ENCODE measurements around the gene IFNG-AS1.

The IFNG-AS1 gene

DNA sequence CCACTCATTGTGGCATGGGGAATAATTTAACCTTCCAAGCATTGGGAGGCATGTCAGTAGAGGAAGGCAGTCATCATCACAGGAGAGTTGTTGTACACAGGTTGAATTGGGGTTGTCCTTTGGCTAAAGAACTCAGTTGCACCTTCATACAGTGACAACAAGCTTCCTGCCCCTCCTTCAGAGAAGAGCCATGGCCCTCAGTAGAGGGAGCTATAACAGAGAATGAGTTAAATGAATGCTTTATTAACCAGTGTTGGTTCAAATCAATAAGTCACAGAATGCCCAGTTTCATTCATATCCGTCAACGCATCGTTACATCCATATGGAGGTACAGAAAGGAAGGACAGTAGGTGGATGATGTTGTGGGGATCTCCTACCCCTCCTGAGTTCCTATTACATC, 4.8 kb downstream of the IFNG-AS1 start:
- H3K4me1 ChIP-seq (ENCODE audit: control insufficient read depth, insufficient read depth, low read length) = no peaks in the 10 kb centered on the region
- H3K36me3 ChIP-seq (ENCODE audit: control insufficient read depth in 2 of 2, insufficient read depth in 2 of 2, low read length in 2 of 2) = no peaks in the 10 kb centered on the region
- no peak overlapping the region for H3K9ac ChIP-seq (ENCODE audit: low read length in 2 of 2)
- no peaks in the 10 kb centered on the region for H3K27me3 ChIP-seq (ENCODE audit: control insufficient read depth in 1 of 2, insufficient read depth in 2 of 2, low read length in 2 of 2)
- H3K4me3 ChIP-seq (ENCODE audit: low read length in 2 of 2) = no peak overlapping the region
- H3K27ac ChIP-seq (ENCODE audit: low read length) = no peak overlapping the region
- H3K9me3 ChIP-seq (ENCODE audit: control insufficient read depth in 2 of 2, low read length in 2 of 2) = no peaks in the 10 kb centered on the region

DNA sequence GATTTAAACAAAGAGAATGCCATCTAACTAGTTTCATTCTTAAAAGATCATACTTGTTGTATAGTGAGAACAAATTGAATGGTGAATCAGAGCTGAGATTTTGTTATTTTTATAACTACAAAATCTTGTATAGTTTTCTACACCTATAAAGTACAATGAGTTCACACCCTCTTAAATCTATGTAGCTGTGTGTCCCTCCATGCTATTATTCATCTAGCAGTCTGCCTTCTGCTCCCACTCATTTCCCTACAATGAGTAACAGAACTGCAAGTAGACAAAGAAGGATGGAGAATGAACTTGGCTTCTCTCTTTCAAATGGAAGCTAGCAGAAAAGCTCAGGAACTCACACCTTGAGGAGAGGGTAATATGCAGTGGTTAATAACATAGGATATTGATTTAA, 7.1 kb downstream of the IFNG-AS1 start:
- Histone ChIP-seq H3K27me3 (ENCODE audit: control insufficient read depth in 1 of 2, insufficient read depth in 2 of 2, low read length in 2 of 2) (no peaks in the 10 kb centered on the region), H3K9ac (ENCODE audit: low read length in 2 of 2) (no peak overlapping the region), H3K4me1 (ENCODE audit: control insufficient read depth, insufficient read depth, low read length) (no peaks in the 10 kb centered on the region), H3K27ac (ENCODE audit: low read length) (no peak overlapping the region), H3K36me3 (ENCODE audit: control insufficient read depth in 2 of 2, insufficient read depth in 2 of 2, low read length in 2 of 2) (no peaks in the 10 kb centered on the region), H3K9me3 (ENCODE audit: control insufficient read depth in 2 of 2, low read length in 2 of 2) (no peaks in the 10 kb centered on the region), H3K4me3 (ENCODE audit: low read length in 2 of 2) (no peak overlapping the region)

DNA sequence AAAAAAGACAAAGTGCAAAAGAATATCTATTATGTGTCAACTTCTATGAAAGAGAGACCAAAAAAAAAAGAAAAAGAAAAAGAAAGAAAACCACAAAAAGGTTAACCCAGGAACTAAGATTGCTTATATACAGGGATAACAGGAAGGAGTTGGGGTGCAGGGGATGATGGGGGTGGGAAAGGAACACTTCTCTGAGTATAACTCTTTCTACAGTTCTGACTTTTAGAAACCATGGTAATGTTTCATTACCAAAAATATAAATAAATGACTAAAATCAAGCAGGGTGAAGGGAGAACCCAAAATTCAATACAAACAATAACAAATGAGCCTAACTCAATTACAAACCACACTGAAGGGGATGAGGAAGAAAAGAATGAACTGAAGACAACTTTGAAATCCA, 9.1 kb downstream of the IFNG-AS1 start:
- Histone ChIP-seq H3K4me1 (ENCODE audit: control insufficient read depth, insufficient read depth, low read length) (no peaks in the 10 kb centered on the region), H3K27me3 (ENCODE audit: control insufficient read depth in 1 of 2, insufficient read depth in 2 of 2, low read length in 2 of 2) (no peaks in the 10 kb centered on the region), H3K9ac (ENCODE audit: low read length in 2 of 2) (no peak overlapping the region), H3K4me3 (ENCODE audit: low read length in 2 of 2) (no peak overlapping the region), H3K36me3 (ENCODE audit: control insufficient read depth in 2 of 2, insufficient read depth in 2 of 2, low read length in 2 of 2) (no peaks in the 10 kb centered on the region), H3K27ac (ENCODE audit: low read length) (no peak overlapping the region), H3K9me3 (ENCODE audit: control insufficient read depth in 2 of 2, low read length in 2 of 2) (no peaks in the 10 kb centered on the region)

DNA sequence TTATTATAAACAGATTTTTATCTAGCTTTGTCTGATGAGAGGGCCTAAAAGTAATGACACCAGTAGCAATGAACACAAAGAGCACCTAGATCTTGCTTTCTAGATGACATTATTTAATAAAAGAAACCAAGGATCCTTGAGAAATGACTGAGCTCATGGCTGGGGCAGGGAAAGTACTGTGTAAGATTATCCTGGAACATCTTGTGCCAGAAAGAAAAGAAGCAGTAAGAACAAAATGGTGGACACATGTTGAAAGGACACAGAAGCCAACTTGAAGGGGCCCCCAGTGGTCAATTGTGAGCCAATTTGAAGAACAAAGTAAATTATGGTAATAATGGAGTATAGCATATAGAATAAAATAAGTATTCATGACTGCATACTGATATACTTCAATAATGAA, 10.0 kb downstream of the IFNG-AS1 start:
- Histone ChIP-seq H3K36me3 (ENCODE audit: control insufficient read depth in 2 of 2, insufficient read depth in 2 of 2, low read length in 2 of 2) (no peaks in the 10 kb centered on the region), H3K4me3 (ENCODE audit: low read length in 2 of 2) (no peak overlapping the region), H3K27ac (ENCODE audit: low read length) (no peak overlapping the region), H3K4me1 (ENCODE audit: control insufficient read depth, insufficient read depth, low read length) (no peaks in the 10 kb centered on the region), H3K9me3 (ENCODE audit: control insufficient read depth in 2 of 2, low read length in 2 of 2) (peaks cover 0 to 2% of the 10 kb centered on the region in 2 donors), H3K27me3 (ENCODE audit: control insufficient read depth in 1 of 2, insufficient read depth in 2 of 2, low read length in 2 of 2) (no peaks in the 10 kb centered on the region), H3K9ac (ENCODE audit: low read length in 2 of 2) (no peak overlapping the region)

DNA sequence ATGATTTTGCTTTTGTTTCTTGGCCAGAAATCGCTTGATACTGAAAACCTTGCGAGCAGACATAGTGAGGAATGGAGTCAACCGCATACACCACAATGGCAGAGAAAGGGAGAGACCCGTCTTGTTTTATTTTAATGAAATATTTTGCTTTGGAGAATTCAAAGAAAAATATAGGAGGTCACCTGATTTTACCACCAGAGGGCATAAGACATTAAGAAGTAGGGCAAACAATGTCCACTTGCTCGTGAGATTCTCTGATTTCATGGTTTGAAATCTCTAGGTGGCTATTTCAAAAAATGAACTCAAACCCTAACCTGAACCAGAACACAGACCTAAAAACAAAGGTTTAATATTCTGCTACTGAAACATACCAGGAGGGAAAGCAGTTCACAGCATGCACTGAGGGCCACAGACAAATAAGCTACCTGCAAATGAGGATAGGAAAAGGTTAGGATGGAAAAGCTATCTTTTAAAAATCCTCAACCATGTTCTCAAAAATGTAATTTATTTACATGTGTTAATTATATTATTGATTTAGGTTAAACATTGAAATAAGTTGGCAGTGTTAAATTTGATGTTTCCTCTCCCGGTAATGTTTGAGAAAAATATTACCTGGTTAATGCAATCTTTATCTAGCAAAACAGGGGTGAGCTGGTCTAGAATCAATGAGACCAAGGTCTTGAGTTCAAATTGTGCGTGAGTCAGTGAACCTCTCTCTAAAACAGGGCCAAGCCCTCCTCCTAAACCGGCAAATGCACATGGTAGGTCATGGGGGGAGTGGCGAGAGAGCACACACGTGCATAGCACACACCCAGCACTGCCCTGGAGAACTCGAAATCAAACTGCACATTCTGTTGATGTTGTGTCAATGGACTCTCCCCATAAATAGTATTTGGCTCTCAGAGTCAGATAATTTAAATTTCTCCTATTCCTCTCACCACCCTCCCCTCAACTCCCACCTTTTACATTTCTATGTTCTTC, 12.5 kb downstream of the IFNG-AS1 start:
- no peak overlapping the region for H3K4me3 ChIP-seq (ENCODE audit: low read length in 2 of 2)
- no peaks in the 10 kb centered on the region for H3K4me1 ChIP-seq (ENCODE audit: control insufficient read depth, insufficient read depth, low read length)
- H3K9me3 ChIP-seq (ENCODE audit: control insufficient read depth in 2 of 2, low read length in 2 of 2) = peaks cover 0 to 4% of the 10 kb centered on the region in 2 donors
- H3K27me3 ChIP-seq (ENCODE audit: control insufficient read depth in 1 of 2, insufficient read depth in 2 of 2, low read length in 2 of 2) = no peaks in the 10 kb centered on the region
- no peak overlapping the region for H3K27ac ChIP-seq (ENCODE audit: low read length)
- H3K9ac ChIP-seq (ENCODE audit: low read length in 2 of 2) = no peak overlapping the region
- no peaks in the 10 kb centered on the region for H3K36me3 ChIP-seq (ENCODE audit: control insufficient read depth in 2 of 2, insufficient read depth in 2 of 2, low read length in 2 of 2)

DNA sequence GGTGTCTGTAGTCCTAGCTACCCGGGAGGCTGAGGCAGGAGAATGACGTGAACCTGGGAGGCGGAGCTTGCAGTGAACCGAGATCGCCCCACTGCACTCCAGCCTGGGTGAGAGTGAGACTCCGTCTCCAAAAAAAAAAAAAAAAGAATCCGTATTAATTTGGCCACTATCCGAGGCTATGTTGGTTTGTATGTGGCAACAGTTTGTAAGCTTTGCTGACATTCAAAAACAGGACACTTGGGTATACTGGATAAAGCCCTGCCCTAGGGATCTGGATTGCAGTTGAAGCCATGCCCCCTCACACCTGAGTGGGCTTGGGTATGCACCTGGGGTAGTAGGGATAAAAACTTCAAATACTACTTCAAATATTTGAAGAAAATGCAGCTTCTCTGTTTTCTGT, 14.5 kb downstream of the IFNG-AS1 start:
- Histone ChIP-seq H3K36me3 (ENCODE audit: control insufficient read depth in 2 of 2, insufficient read depth in 2 of 2, low read length in 2 of 2) (no peaks in the 10 kb centered on the region), H3K4me3 (ENCODE audit: low read length in 2 of 2) (no peak overlapping the region), H3K4me1 (ENCODE audit: control insufficient read depth, insufficient read depth, low read length) (no peaks in the 10 kb centered on the region), H3K9me3 (ENCODE audit: control insufficient read depth in 2 of 2, low read length in 2 of 2) (peaks cover 0 to 4% of the 10 kb centered on the region in 2 donors), H3K9ac (ENCODE audit: low read length in 2 of 2) (no peak overlapping the region), H3K27ac (ENCODE audit: low read length) (no peak overlapping the region), H3K27me3 (ENCODE audit: control insufficient read depth in 1 of 2, insufficient read depth in 2 of 2, low read length in 2 of 2) (no peaks in the 10 kb centered on the region)

DNA sequence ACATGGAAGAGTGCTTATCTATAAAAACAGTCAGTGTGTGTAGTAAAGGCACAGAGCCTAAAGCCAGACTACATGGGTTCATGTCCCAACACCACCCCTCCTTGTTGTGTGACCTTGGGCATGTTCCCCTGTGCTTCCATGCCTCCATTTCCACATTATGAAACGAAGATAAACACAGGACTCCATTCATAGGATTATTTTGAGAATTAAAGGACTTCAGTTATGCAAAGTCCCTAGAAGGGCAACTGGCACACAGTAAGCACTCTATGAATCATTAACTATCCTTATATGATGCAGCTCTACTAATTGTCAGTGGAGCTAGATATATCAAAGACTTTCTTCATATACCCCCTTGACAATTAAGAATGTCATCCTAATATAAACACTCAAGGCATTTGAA, 17.8 kb downstream of the IFNG-AS1 start:
- Histone ChIP-seq H3K27ac (ENCODE audit: low read length) (no peak overlapping the region), H3K27me3 (ENCODE audit: control insufficient read depth in 1 of 2, insufficient read depth in 2 of 2, low read length in 2 of 2) (no peaks in the 10 kb centered on the region), H3K9ac (ENCODE audit: low read length in 2 of 2) (no peak overlapping the region), H3K4me3 (ENCODE audit: low read length in 2 of 2) (no peak overlapping the region), H3K9me3 (ENCODE audit: control insufficient read depth in 2 of 2, low read length in 2 of 2) (peaks cover 0 to 4% of the 10 kb centered on the region in 2 donors), H3K36me3 (ENCODE audit: control insufficient read depth in 2 of 2, insufficient read depth in 2 of 2, low read length in 2 of 2) (no peaks in the 10 kb centered on the region), H3K4me1 (ENCODE audit: control insufficient read depth, insufficient read depth, low read length) (no peaks in the 10 kb centered on the region)

DNA sequence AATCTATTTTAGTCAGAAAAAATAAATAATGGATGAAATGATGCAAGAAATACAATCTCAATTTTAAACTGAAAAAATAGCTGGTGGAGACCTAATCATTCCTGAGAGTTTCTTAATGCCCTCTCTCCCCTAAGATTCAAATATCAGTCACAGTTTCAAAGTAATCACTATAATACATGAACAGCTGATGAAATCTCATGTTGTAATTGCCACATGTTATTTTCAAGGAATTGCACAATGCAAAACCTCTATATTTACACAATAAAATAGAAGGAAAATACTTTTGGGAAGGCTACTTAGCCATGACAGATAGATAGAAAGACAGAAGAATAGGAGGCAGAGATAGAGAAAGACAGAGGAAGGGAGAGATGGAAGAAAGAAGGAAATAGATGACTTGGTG, 18.2 kb downstream of the IFNG-AS1 start:
- no peaks in the 10 kb centered on the region for H3K27me3 ChIP-seq (ENCODE audit: control insufficient read depth in 1 of 2, insufficient read depth in 2 of 2, low read length in 2 of 2)
- H3K36me3 ChIP-seq (ENCODE audit: control insufficient read depth in 2 of 2, insufficient read depth in 2 of 2, low read length in 2 of 2) = no peaks in the 10 kb centered on the region
- no peak overlapping the region for H3K9ac ChIP-seq (ENCODE audit: low read length in 2 of 2)
- H3K27ac ChIP-seq (ENCODE audit: low read length) = no peak overlapping the region
- H3K4me1 ChIP-seq (ENCODE audit: control insufficient read depth, insufficient read depth, low read length) = no peaks in the 10 kb centered on the region
- H3K4me3 ChIP-seq (ENCODE audit: low read length in 2 of 2) = no peak overlapping the region
- H3K9me3 ChIP-seq (ENCODE audit: control insufficient read depth in 2 of 2, low read length in 2 of 2) = peaks cover 0 to 4% of the 10 kb centered on the region in 2 donors

DNA sequence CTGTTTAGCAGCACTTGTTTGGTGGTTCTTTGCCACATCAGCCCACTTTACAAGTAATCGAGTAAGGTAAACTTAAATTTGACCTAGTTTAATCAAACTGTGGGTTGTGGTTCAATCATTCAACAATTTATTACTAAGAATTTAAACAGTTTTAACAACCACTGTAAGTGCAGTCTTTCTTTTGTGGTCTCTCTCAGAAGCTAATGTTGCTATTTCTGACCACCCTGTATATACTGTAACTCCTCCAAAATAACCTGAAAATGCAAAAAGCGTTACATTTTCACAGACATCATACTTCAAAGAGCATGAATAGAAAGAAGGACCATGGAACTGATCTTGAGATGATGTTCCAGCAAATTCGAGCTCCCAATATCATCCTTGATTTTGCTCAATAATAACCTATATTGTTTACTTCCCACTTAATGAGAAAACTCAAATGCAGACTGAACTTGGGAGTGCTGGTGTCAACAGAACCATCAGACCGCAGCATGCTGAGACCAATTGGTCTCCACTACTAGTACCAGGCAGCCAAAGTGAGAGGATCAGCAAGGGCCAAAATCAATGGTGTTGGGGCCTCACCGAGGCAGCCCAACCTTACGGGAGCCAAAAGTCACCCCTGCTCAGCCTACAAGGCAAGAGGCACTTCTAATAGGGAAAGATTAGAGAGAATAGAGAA, 22.1 kb downstream of the IFNG-AS1 start:
- Histone ChIP-seq H3K27ac (ENCODE audit: low read length) (no peak overlapping the region), H3K4me1 (ENCODE audit: control insufficient read depth, insufficient read depth, low read length) (no peaks in the 10 kb centered on the region), H3K36me3 (ENCODE audit: control insufficient read depth in 2 of 2, insufficient read depth in 2 of 2, low read length in 2 of 2) (no peaks in the 10 kb centered on the region), H3K9me3 (ENCODE audit: control insufficient read depth in 2 of 2, low read length in 2 of 2) (no peaks in the 10 kb centered on the region), H3K4me3 (ENCODE audit: low read length in 2 of 2) (no peak overlapping the region), H3K9ac (ENCODE audit: low read length in 2 of 2) (no peak overlapping the region), H3K27me3 (ENCODE audit: control insufficient read depth in 1 of 2, insufficient read depth in 2 of 2, low read length in 2 of 2) (no peaks in the 10 kb centered on the region)

DNA sequence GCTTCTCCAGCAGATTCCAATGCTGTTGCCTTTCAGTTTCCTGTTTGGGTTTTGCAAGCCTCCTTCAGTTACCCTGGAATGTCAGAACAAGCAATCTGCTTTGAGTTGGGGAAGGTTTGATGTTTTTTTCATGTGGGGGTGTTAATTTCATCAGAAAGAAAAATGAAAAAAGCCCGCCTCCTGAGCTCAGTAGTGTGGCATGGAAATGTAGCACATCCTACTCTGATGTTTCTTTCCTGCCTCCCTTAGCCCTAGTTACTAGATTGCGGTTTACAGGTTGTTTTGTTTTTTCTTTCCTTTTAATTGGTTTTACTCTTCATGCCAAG, 22.6 kb downstream of the IFNG-AS1 start:
- no peaks in the 10 kb centered on the region for H3K9me3 ChIP-seq (ENCODE audit: control insufficient read depth in 2 of 2, low read length in 2 of 2)
- H3K4me1 ChIP-seq (ENCODE audit: control insufficient read depth, insufficient read depth, low read length) = no peaks in the 10 kb centered on the region
- H3K9ac ChIP-seq (ENCODE audit: low read length in 2 of 2) = no peak overlapping the region
- no peak overlapping the region for H3K4me3 ChIP-seq (ENCODE audit: low read length in 2 of 2)
- no peaks in the 10 kb centered on the region for H3K27me3 ChIP-seq (ENCODE audit: control insufficient read depth in 1 of 2, insufficient read depth in 2 of 2, low read length in 2 of 2)
- H3K27ac ChIP-seq (ENCODE audit: low read length) = no peak overlapping the region
- H3K36me3 ChIP-seq (ENCODE audit: control insufficient read depth in 2 of 2, insufficient read depth in 2 of 2, low read length in 2 of 2) = no peaks in the 10 kb centered on the region

DNA sequence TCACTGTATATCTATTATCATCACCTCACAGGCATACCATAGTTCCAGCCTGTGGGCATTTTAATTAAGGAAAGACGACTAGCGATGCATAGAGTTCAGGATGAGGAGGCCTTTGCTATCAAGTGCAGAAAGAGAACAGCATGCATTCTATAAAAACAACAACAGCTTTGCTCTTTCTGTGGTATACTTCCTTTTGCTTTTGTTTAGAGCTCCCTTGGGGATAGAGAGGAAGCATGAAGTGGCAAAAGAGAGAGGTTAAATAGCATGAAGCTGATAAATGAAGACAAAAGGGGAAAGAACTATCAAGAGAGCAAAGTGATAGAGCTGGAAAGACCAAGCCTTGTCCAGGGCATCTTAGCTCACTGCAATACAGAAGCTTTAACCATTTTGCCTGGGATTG, 23.5 kb downstream of the IFNG-AS1 start:
- no peak overlapping the region for H3K4me3 ChIP-seq (ENCODE audit: low read length in 2 of 2)
- no peak overlapping the region for H3K27ac ChIP-seq (ENCODE audit: low read length)
- H3K36me3 ChIP-seq (ENCODE audit: control insufficient read depth in 2 of 2, insufficient read depth in 2 of 2, low read length in 2 of 2) = no peaks in the 10 kb centered on the region
- no peaks in the 10 kb centered on the region for H3K27me3 ChIP-seq (ENCODE audit: control insufficient read depth in 1 of 2, insufficient read depth in 2 of 2, low read length in 2 of 2)
- H3K4me1 ChIP-seq (ENCODE audit: control insufficient read depth, insufficient read depth, low read length) = no peaks in the 10 kb centered on the region
- no peak overlapping the region for H3K9ac ChIP-seq (ENCODE audit: low read length in 2 of 2)
- H3K9me3 ChIP-seq (ENCODE audit: control insufficient read depth in 2 of 2, low read length in 2 of 2) = no peaks in the 10 kb centered on the region
